GM15510 (cell line): ENCODE measurements around the gene ZNF423.

ENCODE experiments used
- POLR2A ChIP-seq: IDR thresholded peaks from 3 replicates; pipeline ENCODE4 v1.6.1; 2011; ENCODE audit warnings: borderline replicate concordance; ENCODE audit not compliant: insufficient read length; ENCODE audit errors: extremely low read depth

ZNF423 gene

DNA sequence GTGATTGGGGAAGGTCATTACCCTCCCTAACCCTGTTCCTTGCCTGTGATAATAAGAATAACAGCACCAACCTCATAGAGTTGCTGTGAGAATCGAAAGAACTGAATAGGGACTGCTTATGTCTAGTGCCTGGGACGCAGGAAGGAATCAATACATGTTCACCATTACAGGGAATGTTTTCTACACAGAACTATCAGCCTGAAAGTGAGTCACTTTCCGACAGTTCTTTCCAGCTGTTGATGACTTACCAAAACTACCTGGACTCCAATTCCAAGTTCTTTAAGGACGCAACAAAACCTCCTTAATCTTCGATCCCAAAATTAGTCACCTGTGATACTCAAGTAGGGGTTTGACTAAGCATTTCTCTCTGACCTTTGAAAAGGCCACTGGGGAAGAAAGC lies 29.4 kb downstream of the ZNF423 start:
- TF ChIP-seq POLR2A, result no peak

DNA sequence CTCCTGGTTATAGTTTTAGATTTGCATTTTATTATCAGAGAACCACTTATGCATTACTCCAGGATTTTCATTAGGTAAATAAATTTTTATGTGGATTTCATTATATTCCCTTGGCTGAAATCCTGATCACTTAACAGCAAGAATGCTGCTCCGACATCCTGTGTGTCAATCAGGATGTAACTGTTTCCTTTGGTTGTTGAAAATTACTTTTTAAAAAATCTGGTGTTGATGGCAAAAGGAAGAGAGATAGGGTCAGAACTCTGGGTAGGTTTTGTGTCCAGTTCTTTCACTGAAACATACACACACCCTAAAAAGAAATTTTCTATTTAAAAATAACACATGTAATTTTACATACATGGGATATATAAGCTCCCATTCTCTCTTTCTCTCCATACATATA lies 30.9 kb downstream of the ZNF423 start:
- TF ChIP-seq POLR2A, result no peak

DNA sequence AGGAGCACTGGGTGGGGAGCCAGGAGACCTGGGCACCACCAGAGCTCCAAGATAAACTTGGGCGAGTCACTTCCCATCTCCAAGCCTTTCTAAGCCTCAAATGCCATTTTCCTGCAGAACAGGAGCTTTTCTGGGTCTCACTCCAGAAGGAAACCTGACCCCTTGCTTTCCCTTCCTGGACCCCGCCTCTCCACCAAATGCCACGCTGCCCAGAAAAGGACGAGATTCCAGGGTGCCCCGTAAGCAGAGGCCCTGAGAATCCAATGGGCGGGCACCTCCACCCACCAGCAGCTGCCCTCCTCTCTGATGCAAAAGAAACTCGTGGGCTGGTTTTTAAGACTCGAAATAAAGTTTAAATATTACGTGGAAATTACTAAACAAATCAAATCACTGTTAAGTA lies 31.3 kb downstream of the ZNF423 start:
- no peak for TF ChIP-seq POLR2A

DNA sequence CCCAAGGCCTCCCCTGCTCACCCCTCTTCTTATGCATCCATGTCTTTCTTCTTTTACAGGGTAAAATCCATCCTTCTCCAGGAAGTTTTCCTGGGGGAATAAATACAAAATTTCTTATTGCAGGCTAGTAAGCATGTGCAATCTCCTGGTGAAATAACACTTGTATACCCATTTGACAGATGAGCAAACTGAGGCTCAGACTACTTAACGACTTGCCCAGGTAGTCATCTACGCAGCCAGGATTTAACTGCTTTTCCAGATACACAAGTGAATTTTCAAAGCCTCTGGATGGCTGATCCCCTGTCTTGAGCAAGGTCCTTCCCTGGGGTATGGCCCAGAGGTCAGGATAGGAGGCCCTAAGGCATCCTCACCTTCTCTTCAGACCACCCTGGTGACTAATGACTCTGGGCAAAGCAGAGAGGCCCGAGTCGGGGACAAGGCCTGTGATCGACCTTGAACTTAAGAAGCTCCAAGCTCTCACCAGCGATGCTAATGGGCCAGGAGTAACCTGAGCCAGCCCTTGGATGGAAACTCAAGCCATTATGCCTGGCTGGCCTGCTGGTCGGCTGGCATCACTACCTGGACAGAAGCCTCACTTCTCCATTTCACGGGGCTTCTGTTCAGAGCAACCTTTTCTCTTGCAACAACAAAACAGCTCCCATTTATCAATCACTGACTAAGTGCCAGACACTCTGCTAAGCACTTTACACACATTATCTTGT lies 33.1 kb downstream of the ZNF423 start:
- TF ChIP-seq POLR2A, result no peak

DNA sequence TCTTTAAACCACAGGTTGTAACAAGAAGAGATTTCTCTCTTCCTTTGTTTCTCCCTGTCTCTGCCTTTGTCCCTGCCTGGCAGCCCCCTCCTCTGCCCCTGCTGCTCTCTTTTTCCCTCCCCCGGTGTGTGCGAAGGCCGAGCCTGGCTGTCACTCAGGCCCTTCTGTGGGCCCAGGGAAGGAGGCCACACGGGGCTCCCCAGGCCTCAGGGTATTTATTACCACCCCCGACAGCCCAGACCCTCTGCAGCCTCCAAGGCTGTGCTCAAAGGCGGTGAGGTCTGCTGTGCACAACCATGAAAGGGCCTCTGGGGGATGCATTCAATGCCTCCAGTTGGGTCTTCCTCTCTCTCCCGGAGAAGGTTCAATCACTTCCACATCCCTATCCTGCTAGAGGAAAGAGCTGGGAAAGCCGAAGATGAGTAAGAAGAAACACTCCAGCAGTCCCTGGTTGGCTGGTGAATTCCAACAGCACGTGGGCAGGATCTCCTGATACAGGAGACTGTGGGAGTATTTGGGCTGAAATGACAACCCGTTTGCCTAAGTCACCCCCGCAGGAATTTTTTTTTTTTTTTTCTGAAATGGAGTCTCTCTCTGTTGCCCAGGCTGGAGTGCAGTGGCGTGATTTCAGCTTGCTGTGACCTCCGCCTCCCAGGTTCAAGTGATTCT lies 34.2 kb downstream of the ZNF423 start:
- TF ChIP-seq POLR2A, result no peak

DNA sequence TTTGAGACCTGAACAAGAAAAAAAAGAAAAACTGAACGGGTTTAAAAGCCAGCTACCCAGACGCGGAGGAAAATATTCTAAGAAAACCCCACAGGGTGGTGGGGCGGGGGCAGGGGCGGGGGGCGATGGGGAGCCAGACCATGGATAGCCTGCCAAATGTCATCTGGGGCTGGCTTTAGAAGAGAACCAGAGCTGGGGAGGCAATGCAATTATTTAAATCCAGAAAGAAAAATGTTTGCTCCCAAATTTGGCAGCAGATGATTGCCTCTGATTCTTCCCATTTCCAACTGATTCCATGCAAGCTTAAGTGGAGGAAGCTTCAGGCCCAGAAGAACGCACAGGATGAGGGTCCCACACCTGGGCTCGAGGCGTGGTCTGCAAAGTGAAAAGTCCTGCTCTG lies 34.8 kb downstream of the ZNF423 start:
- TF ChIP-seq POLR2A, result no peak

DNA sequence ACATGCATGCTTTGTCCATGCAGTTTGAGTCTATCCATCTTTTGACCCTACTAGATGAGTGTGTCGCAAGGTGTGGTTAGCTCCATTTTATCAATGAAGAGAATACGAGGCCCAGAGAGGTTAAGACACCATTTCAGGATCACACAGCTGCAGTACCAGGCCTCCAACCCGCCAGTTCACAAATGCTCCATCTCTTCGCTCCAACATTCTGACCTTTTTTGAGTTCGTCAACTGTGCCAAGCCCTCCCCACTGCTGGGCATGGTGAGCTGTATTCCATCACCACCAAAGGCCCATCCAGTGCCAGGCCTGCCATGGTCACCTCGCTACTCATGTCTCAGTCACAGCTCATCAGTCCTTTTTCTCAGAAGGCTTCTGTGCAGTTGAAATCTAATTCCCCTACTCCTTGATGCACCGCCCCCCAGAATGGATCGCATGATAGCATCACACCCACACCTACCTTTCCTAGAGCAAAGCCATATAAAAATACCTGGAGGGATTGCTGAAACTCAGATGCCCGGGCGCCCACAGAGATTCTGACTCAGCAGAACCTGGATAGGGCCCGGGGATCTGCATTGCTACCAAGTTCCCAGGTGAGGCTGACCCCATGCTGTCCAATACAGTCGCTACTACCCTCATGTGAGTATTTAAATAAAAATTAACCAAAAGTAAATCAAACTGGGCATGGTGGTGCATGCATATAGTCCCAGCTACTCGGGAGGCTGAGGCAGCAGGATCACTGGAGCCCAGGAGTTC lies 38.0 kb downstream of the ZNF423 start:
- no peak for TF ChIP-seq POLR2A

DNA sequence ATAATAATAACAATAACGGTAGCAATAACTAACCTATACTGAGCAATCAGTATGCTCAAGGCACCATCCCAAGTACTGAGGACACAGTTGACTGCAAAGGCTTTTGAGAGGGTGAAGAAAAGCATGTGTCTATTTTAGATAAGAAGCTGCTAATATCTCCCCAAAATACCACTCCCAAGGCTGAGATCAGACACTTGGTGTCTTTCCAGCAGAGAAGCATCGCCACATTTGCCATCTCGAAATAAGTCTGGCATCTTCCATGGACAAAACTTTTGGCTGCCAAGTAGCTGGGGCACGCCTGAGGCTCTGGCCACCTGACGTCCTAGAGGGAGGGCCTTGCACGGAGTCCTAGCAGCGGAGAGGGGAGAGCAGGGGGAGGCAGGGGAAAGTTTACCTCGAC lies 39.0 kb downstream of the ZNF423 start:
- no peak for TF ChIP-seq POLR2A

DNA sequence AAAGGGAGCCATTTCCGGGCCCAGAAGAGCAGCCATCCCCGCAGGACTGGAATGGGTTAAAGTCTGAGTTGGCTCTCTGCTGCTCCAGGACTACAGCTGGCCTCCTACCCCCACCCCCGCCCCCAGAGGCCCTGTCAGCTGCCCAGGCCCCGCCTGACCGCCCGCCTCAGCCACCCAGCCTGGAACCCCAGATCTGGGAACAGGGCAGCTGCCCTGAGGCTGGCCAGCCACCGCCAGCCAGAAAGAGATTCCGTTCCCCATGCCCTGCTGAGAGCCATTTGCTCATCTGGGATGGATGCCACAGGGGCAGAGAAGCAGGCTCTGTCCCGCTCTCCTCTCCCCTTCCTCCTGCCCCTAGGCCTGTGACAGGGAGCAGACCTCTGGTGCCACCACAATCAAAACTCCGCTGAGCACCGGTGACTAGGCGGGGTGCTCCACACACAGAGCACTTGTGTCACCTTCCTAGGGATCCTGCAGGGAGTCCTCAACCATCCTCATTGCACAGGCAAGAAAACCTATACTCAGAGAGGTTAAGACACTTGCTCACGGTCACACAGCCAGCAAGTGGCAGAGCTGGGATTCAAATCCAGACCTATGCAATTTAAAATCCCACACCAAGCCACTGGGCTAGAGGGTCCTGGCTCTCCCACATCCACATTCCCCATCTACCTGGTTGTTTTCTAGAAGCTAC lies 44.1 kb downstream of the ZNF423 start:
- TF ChIP-seq POLR2A, result no peak

DNA sequence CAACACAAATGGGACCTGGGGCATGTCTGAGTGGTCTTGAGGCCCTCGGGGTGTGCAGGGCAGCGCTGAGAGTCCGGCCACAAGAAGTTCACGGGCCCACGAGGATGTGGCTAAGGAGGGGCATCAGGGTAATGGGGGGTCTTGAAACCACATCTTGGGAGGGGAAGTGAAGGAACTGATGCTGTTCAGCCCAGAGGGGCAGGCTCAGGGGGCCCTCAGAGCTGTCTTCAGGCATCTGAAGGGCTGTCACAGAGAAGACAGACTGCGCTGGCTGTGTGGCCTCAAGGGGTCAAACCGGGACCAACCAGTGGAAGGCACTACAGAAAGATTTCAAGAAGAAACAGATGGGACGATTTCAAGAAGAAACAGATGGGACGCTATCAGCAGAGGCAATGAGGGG lies 45.1 kb downstream of the ZNF423 start:
- no peak for TF ChIP-seq POLR2A

DNA sequence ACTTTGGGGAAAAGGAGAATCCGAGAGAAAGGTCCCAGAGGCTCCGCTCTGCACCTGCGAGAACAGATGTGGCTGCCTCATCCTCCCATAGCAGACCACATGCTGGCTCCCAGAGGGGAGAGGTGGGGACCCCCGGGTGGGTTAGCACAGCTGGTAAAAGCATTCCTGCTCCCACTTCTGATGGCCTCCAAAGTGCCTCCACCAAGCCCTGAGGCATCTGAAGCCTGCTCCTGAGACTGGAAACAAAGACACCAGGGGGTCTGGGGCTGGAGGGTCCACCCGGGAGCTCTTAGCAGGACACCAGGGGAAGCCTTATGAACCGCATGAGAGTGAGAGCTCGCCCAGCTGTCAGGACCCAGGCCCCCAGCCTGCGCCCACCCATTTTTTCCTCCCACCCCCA lies 46.4 kb downstream of the ZNF423 start:
- TF ChIP-seq POLR2A, result no peak

DNA sequence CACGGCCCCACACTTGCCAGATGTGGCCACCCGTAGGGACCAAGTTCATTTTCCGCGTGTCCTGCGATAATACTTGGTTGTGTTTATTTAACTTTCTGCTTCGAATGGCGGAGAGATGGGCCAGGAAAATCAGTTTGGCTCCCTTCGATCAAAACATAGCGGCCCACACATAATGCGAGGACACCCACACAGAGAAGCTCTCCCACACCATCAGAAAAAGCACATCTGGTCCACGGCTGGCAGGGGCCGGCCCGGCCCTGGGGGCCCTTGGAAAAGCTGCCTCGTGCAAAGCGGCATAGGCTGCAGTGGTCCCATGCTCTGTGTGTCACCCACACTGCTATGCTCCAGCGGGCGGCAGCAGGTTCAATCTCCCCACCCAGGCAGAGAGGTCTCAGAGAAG lies 46.9 kb downstream of the ZNF423 start:
- TF ChIP-seq POLR2A, result no peak

DNA sequence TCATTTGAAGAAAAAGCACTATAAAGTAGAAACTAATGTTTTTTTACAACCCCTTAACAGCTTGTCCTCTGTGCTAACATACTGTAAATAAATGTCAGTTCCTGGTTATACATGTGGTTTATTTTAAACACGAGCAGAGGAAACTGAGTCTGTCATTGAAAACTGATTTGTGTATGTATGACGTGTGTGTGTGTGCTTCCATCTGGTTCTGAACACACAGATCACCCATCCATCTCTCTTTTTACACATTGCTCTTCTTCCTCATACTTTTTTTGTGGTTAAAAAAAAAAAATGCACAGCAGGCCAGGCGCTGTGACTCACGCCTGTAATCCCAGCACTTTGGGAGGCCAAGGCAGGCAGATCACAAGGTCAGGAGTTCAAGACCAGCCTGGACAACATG lies 49.5 kb downstream of the ZNF423 start:
- TF ChIP-seq POLR2A, result no peak

DNA sequence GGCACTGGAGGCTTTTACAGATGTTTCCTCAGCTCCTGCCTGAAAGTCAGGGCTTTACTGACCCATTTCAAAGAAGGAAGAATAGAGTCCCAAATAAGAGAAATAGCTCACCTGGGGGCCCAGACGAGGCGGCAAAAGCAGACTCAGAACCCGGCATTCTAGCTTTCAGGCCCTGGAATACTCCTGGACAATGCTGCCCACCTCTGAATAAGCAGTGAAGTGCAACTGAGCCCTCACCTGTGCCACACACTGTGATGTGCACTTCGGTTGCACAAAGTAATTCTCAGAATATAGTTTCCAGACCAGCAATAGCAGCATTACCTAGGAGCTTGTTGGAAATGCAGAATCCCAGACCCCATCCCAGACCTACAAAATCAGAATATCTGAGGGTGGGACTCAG lies 54.6 kb downstream of the ZNF423 start:
- no peak for TF ChIP-seq POLR2A

DNA sequence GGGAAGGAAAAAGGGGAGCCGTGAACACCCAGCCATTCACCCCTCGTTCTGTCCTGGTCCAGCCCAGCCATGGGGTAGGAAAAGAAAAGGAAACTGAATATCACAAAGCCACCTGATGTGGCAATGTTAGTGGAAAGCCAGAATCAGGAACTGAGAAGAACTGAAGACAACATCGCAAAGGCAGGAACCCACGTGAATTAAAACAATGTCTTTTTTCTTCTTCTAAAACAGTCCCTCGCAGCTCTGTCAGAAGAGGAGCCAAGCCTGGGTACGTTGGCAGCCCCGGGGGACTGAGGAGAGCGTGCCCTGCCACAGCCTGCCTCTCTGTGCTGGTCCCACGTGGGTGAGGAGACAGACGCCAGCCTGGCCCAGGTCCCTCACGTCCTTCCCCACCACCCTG lies 55.0 kb downstream of the ZNF423 start:
- no peak for TF ChIP-seq POLR2A
